ENCODE measurements around the gene PTGR2.

- TF ChIP-seq, protein P1, sequence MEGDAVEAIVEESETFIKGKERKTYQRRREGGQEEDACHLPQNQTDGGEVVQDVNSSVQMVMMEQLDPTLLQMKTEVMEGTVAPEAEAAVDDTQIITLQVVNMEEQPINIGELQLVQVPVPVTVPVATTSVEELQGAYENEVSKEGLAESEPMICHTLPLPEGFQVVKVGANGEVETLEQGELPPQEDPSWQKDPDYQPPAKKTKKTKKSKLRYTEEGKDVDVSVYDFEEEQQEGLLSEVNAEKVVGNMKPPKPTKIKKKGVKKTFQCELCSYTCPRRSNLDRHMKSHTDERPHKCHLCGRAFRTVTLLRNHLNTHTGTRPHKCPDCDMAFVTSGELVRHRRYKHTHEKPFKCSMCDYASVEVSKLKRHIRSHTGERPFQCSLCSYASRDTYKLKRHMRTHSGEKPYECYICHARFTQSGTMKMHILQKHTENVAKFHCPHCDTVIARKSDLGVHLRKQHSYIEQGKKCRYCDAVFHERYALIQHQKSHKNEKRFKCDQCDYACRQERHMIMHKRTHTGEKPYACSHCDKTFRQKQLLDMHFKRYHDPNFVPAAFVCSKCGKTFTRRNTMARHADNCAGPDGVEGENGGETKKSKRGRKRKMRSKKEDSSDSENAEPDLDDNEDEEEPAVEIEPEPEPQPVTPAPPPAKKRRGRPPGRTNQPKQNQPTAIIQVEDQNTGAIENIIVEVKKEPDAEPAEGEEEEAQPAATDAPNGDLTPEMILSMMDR (IDR thresholded peaks at IDR 0.05): no peak
- TF ChIP-seq POLR2AphosphoS5 (IDR thresholded peaks at IDR 0.05) (no peak), POLR2A (IDR thresholded peaks at IDR 0.05) (no peak)
Measured at GRCh38 chr14:73879027-73879426, 27.4 kb downstream of the PTGR2 start.
